Measurements from ENCODE around the gene MED13L.

The MED13L gene

DNA sequence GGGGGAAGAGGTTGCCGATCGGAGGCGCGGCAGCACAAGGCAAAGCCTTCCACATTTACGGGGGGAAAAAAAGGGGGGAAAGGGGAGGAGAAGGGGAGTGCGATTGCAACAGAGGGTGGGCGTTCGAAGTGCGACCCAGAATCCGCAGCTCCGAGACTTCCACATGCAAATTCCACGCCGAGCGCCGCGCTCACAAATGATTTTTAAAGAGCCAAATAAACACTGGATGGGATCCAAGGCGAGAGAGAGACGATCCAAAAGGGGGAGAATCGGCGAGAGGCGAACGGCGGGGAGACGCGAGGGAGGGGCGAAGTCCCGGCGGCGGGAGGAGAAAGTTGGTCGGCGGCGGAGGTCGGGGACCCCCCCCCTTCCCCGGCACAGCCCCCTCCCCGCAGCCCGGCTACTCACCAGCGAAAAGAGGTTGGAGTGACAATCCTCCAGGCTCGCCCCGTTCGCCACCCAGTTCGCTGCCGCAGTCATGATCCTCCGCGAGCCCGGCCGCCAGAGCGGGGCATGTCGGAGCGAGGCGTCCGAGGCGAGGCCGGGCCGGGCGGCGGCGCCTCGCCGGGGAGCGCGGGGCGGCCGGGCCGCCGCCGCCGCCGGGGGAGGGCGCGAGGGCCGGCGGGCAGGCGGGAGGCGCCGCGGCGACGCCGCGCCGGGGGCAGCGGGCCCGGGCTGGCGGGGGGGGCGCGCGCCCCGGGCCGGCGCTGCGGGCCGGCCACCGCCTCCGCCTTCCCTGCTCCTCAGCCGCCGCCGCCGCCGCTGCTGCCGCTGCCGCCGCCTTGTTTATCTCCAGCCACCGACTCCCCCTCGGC is 634 bp downstream of the MED13L start:
- no peak for DNase-seq (ENCODE audit: low spot score)

DNA sequence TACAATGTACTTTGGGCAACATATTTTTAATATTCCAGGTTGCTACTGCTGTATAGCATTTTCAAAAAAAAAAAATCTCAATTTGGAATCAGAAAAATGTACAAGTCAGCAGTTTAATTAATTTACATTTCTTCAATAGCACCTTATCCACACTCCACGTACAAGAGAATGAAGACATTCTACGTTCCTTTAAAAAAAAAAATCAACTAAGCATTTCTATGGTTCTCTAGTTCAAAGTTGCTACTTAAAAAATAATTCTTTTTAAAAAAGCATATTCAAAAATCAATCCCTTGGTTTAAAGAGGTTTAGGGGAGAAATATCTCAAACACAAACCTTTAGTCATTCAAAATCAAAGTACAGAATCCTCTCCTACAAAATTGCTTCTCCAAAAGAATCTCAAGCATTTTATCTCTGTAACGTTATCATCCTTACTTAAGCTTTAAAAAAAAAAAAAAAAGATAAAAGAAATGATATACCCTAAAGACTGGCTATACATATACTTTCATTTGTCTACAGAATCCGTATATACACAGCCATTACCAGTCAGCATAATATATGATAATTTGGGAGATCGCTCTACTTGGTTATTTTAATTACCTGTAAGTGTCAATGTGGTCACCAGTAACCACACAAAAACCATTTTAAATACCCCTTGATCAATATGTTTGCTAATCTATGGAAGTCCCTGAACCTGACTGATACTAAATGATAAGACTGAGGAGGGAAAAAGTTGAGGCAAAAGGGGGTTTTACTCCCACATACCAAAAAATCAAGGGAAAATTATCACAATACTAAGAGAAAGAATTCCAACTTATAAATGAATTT is 2.7 kb downstream of the MED13L start:
- DNase-seq (ENCODE audit: low spot score), result no peak

DNA sequence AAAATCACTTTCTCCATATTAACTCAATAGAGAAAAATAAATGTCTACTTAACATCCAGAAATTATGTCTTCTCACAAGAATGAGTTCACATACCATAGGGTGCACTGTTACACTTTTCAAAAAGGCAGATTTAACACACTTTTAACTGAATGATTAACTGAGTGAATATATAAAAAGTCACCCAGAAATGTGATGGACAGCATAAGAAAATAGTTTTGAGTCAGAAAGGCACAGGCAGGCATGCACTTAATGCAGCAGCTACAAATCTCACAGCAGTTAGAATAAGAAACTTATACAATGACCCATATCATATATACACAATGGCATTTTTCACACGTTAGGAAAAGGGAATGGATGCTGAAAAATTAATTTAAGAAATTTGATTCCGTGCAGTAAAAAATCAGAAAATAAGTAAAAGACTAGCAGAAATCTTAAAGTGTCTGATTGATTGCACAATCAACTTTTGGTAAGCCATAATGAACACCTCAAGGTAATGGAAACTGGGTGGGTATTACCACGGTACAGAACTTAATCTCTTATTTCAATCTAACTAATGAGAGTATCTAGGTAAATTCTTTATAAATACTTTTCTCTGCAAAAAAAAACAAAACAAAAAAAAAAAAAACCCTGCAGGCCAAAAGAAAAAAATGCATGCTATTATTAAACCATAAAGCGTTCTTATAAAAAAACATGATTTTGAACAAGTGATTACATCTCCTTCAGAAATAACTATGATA is 3.5 kb downstream of the MED13L start:
- no peak for DNase-seq (ENCODE audit: low spot score)

DNA sequence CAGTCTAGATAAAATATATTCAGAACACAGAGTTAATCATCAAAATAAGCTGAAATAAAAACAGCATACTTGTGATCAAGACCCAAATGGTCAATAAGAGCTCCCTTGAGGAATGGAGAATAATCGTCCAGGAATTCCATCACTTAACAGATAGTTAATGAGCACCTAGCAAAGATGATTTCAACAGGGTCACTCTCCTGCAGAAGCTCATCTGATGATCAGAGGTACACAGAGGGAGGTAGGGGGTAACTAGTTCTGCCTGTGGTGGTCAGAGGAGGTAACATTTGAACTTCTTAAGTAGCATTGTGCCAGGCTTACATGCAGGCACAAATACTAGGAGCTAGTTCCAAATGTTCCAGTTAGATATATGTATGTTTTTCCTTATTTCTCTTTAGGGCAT is 9.5 kb downstream of the MED13L start:
- DNase-seq (ENCODE audit: low spot score), result no peak

DNA sequence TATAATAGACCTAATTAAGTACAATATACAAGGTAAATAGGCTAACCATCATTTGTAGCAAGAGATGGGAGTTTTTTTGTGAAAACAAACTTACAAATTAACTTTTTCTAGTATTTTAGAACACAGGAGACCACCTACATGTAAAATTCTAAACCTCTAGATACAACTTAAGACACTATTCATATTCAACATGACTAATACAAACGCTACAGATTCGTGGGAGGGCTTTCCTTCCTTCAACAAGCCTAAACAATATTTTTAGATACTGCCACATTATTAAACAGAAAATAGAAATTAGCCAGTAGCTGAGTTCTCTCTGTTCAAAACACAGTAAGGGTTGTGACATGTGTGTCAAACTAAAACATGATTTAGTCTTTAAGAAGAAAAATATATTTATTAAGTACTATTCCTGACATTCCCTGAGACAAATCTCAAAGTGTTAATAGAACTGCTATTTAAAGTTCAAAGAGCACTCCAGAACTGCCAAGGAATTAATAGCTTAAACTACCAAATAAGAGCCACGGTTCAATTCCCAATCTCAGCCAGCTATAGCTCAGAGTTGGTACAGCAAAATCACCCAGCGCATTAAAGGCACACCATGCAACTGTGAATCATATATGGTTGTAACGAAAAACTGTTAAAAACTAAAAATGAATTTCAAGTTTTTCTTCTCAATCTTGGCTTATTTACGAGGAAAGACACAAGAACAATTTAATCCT is 10.7 kb downstream of the MED13L start:
- DNase-seq (ENCODE audit: low spot score), result no peak

DNA sequence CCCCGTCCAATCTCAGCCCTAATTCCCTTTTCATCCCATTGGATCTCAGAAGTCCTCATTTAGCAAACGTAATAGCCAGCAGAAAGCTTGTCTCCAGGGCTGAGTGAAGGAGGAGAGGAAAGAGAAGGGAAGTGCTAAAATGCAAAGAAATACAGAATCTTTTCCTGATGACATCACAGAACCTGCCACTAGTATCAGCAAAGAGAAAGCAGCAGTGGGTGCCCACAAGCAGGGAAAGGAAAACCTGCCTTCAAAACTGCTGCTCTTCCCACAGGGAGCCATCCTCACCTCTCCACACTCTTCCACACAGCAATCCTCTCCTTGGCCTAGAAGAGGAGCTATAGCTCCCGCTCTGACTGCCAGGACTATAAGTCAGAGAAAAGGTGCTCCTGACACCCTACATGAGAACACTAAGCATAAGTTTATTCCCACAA is 11.3 kb downstream of the MED13L start:
- no peak for DNase-seq (ENCODE audit: low spot score)

DNA sequence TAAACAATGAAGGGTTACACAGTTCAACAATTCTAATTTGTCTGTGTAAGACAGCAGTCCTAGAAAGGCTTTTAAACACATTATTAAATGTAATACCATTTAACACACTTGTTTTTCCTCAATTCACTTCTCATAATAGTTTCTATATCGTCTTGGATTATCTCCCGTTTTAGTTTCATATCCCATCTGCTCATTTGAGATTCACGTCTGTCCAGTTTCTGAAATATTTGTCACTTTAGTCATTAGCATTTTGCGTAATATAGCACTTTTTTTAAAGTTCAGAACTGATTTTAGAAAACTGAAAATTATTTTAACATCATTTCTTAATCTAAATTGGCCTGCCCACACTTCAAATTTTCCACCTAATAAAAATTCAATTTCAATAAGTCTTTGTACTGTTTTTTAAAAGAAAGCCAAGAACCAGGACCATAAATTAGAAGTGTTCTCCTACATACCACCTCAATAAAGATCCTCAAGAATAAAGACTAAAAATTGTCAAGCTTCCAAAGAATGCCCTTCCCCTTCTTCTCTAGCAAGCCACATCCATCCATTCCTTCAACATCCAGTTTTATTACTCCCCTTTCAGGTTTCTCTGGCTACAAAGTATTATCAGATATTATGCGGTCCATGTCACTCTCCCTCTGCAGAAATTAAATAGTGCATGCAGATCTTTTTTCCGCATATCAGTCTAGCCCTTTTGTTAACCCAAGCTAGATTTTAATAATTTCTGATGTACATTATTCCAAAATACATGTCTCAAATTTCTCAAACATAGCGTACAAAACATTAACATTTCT is 11.9 kb downstream of the MED13L start:
- DNase-seq (ENCODE audit: low spot score), result no peak

DNA sequence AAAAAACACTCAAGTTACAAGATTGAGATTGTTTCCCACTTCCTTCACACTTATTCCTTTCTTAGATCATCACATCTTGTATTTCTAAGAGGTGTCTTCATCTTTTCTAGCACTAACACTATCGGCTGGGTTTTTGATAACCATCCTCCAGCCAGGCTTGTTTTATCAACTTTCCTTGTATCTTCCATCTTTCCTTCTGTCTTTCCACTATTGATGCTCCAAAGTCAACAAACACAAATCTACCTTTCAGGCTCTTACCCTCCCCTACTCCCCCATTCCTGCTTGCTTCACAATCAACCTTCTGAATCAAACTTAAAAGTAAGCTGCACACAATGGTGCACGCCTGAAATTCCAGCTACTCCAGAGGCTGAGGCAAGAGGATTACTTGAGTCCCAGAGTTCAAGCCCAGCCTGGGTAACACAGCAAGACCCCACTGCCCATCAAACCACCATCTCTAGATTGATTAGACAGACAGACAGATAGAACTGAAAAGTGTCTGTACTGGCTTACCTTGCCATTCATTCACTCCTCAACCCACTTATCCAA is 12.9 kb downstream of the MED13L start:
- no peak for DNase-seq (ENCODE audit: low spot score)

DNA sequence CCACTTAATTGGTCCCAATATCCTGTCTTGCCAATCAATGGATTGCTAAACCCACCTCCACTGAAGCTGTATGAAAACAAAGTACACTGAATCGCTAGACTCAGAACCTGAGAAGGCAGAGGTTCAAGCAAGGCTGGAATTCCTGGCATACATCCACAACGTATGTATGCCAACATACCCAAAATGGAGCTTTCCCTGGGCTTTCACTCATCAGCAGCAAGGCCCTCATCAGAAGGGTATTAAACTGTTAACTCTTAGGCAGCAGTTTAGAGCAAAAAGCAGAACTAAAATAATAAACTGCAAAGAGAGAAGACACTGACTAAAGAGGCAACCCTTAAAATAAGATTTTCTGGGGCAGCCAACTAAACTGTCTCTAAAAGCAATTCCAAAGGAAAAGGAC is 13.6 kb downstream of the MED13L start:
- DNase-seq (ENCODE audit: low spot score), result no peak

DNA sequence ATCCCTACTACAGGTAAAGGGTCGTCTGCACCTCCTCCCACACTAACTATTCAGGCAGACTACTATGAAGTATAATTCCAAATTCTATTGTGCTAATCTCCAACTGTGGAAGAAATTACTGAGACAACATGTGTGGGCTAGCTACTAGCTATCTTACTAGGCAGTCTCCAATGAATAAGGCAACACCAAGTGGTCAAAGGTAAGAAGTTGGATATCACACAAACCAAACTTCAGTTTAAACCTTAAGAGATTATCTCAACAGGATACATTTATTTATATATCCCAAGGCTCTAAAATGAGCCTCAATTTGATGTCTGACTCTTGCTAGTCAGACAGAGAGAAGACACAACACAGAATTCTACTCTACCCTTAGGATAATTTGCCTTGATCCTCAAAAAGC is 14.1 kb downstream of the MED13L start:
- no peak for DNase-seq (ENCODE audit: low spot score)

DNA sequence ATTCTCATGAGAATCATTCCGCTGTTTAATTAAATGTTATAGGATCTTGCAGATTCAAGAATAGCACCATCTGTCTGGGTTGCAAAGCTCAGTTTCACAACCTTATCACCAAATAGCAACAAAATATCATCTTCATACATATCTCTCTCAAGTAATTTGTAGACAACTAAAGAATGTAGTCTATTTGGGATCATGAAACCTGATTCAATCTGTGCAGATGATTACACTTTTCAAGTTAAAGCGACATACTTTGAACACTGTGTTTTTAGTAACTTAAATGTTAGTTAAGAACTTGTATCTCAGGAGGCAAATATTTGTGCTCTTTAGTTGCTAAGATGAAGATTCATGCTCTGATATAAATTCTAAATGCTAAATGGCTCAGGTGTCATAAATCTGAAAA is 14.8 kb downstream of the MED13L start:
- DNase-seq (ENCODE audit: low spot score), result no peak

DNA sequence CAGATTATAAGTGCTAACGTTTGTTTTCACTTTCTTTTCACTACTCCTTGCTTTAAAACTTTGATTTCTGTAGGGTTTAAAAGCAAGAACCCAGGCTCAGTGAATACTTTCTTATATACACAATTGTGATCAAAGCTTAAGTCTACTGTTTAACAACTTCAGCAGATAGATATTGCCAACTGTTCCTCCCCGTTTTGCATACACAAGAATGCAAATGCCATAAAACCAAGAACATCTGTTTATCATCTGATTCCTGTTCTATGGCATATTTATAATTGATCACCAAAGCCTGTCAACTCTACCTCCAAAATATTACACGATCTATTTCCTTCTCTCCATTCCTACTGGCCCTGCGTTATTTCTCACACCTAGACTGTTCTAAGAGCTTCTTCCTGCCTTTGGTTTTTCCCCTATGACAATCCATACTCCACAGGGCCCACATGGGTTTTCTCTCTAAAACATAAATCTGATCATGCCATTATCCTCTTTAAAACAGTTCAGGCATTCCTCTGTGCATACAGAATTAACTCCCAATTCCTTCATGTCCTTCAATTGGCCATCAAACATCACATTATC is 15.9 kb downstream of the MED13L start:
- DNase-seq (ENCODE audit: low spot score), result no peak

DNA sequence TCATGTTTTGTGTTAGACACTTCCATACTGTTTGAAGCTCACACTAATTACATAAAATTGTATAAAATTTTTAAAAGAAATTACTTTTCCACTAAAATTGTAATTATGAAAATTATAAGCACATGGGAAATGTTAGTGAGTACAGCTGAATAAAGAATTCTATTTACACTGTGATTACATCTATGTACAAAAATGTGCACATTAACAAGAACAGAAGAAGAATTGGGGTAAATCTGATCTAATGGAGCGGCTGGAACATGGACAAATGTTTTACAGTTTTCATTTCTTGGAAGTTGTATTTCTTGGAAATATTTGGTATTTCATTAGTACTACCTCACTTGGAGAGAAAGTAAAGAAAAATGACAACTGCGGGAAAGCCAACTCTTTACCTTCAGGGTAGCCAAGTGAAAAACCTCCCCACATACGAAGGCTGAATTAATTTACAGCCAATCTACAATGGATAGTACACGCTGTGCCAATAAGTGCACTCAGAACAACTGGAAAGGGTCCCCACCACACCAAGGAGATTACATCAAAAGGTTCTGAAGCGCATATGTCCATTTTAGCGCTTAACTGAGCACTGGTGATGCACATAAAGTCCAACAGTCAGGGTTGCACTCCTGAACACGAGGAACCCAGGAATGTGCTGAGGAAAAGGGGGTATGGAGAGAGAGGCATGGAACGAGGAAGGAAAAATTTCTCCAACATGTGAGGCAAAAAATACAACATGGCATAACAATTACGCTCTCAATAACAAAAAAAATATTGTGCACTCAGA is 17.5 kb downstream of the MED13L start:
- DNase-seq (ENCODE audit: low spot score), result no peak

DNA sequence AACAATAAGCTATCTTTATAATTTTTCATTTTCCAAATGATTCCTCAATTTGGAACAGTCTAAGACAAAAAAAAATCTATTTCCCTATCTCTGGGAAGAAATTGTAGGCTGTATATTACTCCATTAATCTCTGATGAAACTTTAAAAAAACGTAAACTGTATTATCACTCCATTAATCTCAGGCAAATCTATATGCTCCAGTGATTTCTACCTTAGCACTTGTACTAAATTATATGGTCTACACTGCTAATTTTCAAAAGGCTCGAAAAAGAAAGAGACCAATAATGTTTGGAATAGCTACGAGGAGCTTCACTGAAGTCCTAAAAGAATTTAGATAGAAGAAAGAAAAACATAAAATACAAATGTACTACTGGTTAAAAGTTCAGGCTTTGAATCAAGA is 19.7 kb downstream of the MED13L start:
- no peak for DNase-seq (ENCODE audit: low spot score)

DNA sequence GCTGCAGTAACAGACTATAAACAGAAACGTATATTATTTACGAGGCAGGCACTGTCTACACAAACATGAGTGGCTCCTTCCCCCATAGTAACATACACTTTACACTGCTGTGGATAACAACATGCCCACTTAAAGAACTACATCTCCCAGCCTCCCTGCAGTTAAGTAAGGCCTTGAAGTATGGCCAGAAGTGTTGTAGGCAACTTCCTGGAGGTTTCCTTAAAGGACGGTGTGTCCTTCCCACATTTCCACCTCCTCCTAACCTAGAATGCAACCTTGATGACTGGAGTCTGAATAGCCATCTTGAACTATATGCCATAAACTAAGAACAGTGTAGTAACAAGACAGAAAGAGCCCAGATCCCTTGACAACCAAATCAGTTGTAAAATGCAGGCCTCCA is 20.3 kb downstream of the MED13L start:
- DNase-seq (ENCODE audit: low spot score), result no peak

DNA sequence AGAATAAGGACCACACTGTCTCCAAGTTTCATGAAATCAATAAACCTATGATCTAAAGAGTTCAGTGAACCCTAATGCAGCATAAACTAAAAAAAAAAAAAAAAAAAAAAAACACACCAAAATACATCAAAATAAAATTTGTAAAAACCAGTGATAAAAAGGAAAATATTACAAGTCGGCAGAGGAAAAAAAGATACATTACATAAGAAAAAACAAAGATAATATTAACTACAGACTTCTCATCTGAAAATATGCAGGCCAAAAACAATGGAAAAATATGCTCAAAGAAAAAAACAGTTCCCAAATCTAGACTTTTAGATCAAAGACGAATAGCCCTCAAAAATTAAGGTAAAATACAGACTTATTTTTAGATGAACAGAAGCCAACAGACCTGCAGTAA is 27.6 kb downstream of the MED13L start:
- DNase-seq (ENCODE audit: low spot score), result no peak

DNA sequence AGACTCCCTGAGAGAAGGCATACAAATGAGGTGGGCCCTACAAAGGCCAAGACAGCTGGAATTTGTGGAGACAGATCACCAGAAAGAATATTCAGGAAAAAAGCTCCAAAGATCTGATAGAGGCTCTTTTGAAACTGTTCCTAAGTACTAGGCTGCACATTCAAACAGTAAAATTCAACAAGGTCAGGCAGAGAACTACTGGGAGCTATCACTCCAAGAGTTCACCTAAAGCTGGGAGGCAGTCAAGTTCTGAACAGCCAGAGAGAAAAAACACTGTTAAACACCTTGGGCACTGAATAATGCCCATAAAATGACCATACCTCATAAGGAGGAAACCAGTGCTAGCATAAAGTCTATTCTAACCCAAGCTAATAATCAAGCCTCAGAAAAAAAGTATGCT is 28.6 kb downstream of the MED13L start:
- no peak for DNase-seq (ENCODE audit: low spot score)

DNA sequence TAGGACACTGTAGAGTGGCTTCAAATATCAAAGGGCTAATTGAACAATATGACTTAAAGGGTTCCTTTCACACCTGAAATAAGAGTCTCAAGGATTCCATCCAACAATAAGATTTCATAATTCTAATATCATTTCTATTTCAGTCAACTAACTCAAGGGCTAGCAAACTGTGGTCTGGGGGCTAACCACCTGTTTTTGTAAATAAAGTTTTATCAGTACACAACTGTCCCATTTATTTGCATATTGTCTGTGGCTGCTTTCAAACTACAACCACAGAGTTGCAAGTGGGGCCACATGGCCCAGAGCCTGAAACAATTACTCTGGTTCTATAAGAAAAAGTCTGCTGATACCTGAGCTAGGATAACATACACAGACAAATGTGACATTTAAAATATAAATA is 29.1 kb downstream of the MED13L start:
- no peak for DNase-seq (ENCODE audit: low spot score)

DNA sequence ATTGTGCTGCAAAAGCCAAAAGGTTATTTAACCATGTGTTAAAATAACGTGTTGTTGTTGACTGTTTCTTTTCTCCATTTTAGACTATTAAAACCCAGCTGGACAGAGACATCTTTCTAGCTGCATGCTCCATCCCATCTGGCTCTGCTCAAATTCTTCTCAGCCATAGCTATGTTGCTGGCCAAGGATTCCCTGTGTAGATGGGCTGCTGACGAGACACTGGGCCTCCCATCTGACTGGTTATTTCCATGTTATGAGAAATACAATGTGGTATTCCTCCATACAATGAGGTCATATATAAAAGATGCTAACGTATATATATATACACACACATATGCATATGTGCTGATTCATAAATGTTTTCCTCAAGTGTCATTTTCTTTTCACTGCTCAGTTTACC is 30.1 kb downstream of the MED13L start:
- DNase-seq (ENCODE audit: low spot score), result no peak
